ENCODE results near the gene SCAMP5.

The SCAMP5 gene

GRCh38 chr15:74956648-74957475, 38.5 kb upstream of the SCAMP5 start, which contains the start of gene RPP25:
Gene RPP25 (minus strand): TSS chr15:74956772. CDS start chr15:74956583, 189 bp downstream.
- peak within 1 kb of the TSS; percentile 53 for H3K4me3 ChIP-seq (ENCODE audit: control insufficient read depth, low read depth, low read length)
- TF ChIP-seq CTCF (conservative IDR thresholded peaks at IDR 0.05; ENCODE audit: control insufficient read depth, insufficient read depth, low read depth, low read length) = no peak
- peak; percentile 81 for DNase-seq (ENCODE audit: low read depth)

- TF ChIP-seq CTCF (conservative IDR thresholded peaks at IDR 0.05; ENCODE audit: control insufficient read depth, insufficient read depth, low read depth, low read length) = no peak
- peak; percentile 39 for DNase-seq (ENCODE audit: low read depth)
- peak overlapping the region; percentile 53 for H3K4me3 ChIP-seq (ENCODE audit: control insufficient read depth, low read depth, low read length)
Measured at GRCh38 chr15:74957476-74958035, 37.8 kb upstream of the SCAMP5 start.

GRCh38 chr15:74958320-74958907, 36.9 kb upstream of the SCAMP5 start:
- peak overlapping the region; percentile 53 for H3K4me3 ChIP-seq (ENCODE audit: control insufficient read depth, low read depth, low read length)
- DNase-seq (ENCODE audit: low read depth) = peak; percentile 33
- TF ChIP-seq CTCF (conservative IDR thresholded peaks at IDR 0.05; ENCODE audit: control insufficient read depth, insufficient read depth, low read depth, low read length) = peak; percentile 14

- peak overlapping the region; percentile 53 for H3K4me3 ChIP-seq (ENCODE audit: control insufficient read depth, low read depth, low read length)
- no peak for DNase-seq (ENCODE audit: low read depth)
- no peak for TF ChIP-seq CTCF (conservative IDR thresholded peaks at IDR 0.05; ENCODE audit: control insufficient read depth, insufficient read depth, low read depth, low read length)
Measured at GRCh38 chr15:74958908-74959585, 36.3 kb upstream of the SCAMP5 start.

GRCh38 chr15:74959586-74959939, 35.8 kb upstream of the SCAMP5 start:
- no peak for TF ChIP-seq CTCF (conservative IDR thresholded peaks at IDR 0.05; ENCODE audit: control insufficient read depth, insufficient read depth, low read depth, low read length)
- DNase-seq (ENCODE audit: low read depth) = no peak
- peak overlapping the region; percentile 53 for H3K4me3 ChIP-seq (ENCODE audit: control insufficient read depth, low read depth, low read length)

- DNase-seq (ENCODE audit: low read depth) = no peak
- TF ChIP-seq CTCF (conservative IDR thresholded peaks at IDR 0.05; ENCODE audit: control insufficient read depth, insufficient read depth, low read depth, low read length) = no peak
- no peak overlapping the region for H3K4me3 ChIP-seq (ENCODE audit: control insufficient read depth, low read depth, low read length)
Measured at GRCh38 chr15:74960286-74960685, 35.1 kb upstream of the SCAMP5 start.
